Measurements from ENCODE around the gene MAPKBP1. TPM values are rescaled to one million over a fixed set of nuclear protein-coding genes. Genes with fewer than 3 reads are reported as not detected.

The MAPKBP1 gene
- total RNA-seq, 1 donor from 2014 or later = 21.2 TPM

GRCh38 chr15:41806291-41807181, 32.3 kb downstream of the MAPKBP1 start:
- no peak for DNase-seq (ENCODE audit: low spot score)

DNA sequence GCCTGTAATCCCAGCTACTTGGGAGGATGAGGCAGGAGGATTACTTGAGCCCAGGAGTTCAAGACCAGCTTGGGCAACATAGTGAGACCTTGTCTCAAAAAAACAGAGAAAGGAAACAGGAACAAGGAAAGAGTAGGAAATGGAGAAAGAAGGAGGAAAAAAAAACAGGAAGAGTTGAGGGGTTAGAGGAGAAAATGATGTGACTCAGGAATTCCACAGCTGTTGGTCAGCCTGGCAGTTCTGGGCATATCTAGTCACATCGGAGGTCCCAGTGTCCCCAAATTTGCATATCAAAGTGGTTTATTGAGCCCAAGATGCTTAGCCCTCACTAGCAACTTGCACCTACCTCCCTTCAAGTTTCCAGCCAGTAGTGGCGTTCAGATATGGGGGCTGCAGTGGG, 34.8 kb downstream of the MAPKBP1 start:
- no peak for DNase-seq (ENCODE audit: low spot score)

GRCh38 chr15:41809526-41810220, 35.4 kb downstream of the MAPKBP1 start:
- DNase-seq (ENCODE audit: low spot score) = no peak

DNA sequence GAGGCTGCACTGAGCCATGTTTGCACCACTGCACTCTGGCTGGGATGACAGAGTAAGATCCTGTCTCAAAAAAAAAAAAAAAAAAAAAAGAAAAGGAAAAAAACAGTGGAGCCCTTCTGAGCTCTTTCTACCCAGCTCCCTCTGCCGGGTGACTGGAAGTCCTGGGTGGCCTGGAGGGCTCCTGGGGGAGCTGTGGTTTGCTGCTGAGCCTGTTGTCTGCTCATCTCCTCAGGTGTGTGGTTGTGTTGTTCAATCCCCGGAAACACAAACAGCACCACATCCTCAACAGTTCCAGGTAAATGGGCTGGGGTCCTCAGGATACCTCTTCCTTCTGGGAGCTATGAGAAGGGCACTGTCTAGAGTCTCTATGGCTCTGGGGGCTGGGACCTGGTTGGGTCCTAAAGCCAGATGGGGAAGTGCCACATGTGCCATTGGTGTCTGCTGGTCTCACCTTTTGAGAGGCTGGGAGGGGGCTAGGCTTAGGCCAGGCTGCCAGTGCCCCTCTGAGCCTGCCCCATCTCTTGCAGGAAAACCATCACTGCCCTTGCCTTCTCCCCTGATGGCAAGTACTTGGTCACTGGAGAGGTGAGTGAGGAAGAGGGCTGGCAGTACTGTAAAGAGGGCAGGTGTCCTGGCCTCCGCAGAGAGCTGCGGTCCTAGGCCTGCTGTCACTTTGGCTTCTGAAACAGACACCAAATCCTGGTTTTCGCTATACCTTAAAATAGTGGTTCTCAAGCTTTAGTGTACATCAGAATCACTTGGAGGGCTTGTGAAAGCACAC, 36.6 kb downstream of the MAPKBP1 start:
- no peak for DNase-seq (ENCODE audit: low spot score)

DNA sequence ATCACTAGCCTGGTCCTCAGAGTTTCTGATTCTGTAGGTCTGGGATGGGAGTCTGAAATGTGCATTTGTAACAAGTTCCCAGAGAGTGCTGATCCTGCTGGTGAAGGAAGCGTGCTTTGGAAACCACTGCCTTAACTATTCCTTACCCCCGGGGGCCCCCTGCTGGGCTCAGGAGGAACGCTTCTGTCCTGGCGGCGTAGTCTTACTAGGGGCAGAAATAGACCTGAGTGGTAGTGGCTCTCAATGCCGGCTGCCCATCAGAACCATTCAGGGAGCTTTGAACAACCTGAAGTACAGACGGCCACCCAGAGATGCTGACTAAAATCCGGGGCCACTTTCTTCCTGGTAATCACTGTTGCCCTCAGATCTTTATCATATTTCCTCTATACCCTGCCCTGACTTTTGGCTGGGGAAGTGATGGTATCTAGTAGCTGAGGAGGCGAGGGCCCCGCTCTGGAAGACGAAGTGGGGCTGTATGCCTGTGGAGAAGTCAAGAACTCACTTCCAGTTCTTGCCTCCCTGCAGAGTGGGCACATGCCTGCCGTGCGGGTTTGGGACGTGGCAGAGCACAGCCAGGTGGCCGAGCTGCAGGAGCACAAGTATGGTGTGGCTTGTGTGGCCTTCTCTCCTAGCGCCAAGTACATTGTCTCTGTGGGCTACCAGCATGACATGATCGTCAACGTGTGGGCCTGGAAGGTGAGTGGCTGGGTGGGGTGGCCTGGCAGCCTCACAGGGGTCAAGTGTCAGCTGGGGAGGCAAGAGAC, 37.3 kb downstream of the MAPKBP1 start:
- no peak for DNase-seq (ENCODE audit: low spot score)

GRCh38 chr15:41812820-41813375, 38.6 kb downstream of the MAPKBP1 start:
- DNase-seq (ENCODE audit: low spot score) = no peak

DNA sequence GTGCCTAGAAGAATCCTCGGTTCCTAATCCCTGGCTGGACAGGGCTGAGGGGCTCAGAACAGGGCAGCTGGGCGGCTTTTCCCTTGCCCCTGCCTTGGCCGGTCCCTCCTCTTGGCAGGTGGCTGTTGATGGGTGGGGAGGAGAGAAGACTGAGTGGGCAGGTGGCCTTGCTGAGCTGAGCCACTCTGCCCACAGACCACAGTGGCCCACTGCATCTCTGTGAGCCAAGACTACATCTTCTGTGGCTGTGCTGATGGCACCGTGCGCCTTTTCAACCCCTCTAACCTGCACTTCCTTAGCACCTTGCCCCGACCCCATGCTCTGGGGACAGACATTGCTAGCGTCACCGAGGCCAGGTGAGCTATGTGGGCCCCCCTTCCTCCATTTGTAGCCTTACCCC, 39.1 kb downstream of the MAPKBP1 start:
- DNase-seq (ENCODE audit: low spot score) = no peak

- DNase-seq (ENCODE audit: low spot score) = no peak
These were observed 40.2 kb downstream of the MAPKBP1 start for GRCh38 chr15:41814534-41814933.

- no peak for DNase-seq (ENCODE audit: low spot score)
These were observed 42.5 kb downstream of the MAPKBP1 start for GRCh38 chr15:41816788-41817187.

DNA sequence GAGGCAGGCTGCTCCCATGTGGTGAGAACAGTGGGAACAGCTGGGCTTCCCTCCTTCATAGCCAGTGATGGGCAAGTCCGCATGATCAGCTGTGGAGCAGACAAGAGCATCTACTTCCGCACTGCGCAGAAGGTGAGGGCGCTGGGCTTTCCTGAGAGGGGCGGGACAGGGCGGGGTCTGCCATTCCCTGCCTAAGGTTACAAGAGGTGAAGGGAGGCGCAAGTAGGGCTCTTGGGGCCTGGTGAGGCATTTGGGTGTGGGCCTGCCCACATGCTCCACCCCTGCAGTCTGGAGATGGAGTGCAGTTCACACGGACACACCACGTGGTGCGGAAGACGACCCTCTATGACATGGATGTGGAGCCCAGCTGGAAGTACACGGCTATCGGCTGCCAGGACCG, 43.0 kb downstream of the MAPKBP1 start:
- DNase-seq (ENCODE audit: low spot score) = no peak

GRCh38 chr15:41817781-41818180, 43.5 kb downstream of the MAPKBP1 start:
- DNase-seq (ENCODE audit: low spot score) = no peak

- DNase-seq (ENCODE audit: low spot score) = no peak
These were observed 45.3 kb downstream of the MAPKBP1 start for GRCh38 chr15:41819455-41820050.

DNA sequence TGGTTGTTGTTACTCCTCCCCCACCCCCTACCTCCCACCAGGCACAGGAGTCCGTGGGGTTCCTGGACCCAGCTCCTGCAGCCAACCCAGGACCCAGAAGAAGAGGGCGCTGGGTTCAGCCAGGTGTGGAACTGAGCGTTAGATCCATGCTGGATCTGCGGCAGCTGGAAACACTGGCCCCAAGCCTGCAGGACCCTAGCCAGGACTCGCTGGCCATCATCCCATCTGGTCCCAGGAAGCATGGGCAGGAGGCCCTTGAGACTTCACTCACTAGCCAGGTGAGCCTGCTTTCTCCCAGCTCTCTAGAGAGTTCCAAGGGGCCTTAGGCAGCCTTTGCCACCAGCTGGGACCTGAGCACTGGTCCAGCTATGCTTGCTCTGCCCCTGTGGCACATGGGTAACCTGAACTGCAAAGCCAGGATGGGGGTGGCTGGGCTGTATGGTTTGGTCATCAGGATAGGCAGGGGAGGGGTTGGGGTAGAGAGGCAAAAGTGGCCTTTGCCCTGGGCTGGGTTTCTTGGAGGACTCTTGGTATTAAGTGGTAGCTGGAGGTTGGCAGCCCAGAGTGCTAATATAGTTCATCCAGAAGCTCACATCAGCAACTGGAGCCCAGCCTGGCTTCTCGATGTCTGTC, 46.6 kb downstream of the MAPKBP1 start:
- DNase-seq (ENCODE audit: low spot score) = no peak

DNA sequence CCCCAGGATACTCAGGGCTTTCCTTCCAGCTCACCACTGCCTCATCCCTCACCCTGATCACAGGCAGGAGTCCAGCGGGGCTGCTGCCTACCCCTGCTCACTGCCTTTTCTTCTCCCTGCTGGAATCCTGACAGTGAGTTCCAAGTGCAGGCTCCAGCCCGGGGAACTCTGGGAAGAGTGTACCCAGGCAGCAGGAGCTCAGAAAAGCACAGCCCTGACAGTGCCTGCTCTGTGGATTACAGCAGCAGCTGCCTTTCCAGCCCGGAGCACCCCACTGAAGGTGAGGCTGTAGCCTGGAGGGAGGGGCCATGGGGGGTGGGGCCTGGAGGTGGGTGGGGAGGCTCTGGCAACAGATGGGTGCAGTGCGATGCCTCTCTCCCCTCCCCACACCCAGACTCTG, 47.5 kb downstream of the MAPKBP1 start:
- no peak for DNase-seq (ENCODE audit: low spot score)

DNA sequence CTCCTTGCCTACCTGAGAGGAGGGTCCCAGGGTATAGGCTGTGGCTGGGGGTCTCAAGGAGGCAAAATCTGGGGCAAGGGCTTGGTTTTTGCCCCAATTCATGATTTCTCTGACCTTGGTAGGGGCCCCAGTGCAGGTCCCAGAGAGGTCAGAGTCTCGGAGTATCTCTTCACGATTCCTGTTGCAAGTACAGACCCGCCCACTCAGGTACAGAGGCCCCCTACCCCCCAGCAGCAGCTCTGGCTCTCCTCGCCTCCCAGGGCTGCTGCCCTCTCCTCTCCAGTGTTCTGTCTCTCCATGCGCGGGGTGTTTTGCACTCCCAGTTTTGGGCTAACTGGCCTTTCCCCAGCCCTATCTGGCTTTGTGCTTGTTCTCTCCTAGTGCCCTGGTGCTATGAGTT, 48.2 kb downstream of the MAPKBP1 start:
- DNase-seq (ENCODE audit: low spot score) = no peak

DNA sequence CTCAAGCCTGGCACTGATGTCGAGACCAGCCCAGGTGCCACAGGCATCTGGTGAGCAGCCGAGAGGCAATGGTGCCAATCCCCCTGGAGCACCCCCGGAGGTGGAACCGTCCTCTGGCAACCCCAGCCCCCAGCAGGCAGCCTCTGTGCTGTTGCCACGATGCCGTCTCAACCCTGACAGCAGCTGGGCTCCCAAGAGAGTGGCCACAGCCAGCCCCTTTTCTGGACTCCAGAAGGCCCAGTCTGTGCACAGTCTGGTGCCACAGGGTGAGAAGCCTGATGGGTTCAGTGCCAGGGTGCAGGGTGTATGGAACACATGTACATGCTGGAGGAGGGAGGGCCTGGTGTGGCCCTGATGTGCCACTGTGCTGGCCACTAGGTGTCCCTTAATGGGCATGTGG, 48.7 kb downstream of the MAPKBP1 start:
- DNase-seq (ENCODE audit: low spot score) = no peak

- no peak for DNase-seq (ENCODE audit: low spot score)
These were observed 49.2 kb downstream of the MAPKBP1 start for GRCh38 chr15:41823502-41823901.

- DNase-seq (ENCODE audit: low spot score) = no peak
These were observed 49.9 kb downstream of the MAPKBP1 start for GRCh38 chr15:41824062-41824745.

GRCh38 chr15:41825145-41825544, 50.9 kb downstream of the MAPKBP1 start:
- no peak for DNase-seq (ENCODE audit: low spot score)
